Adrenal gland (tissue), 12 donors: ENCODE results near the gene KIFC3. TPM values are rescaled to one million over a fixed set of nuclear protein-coding genes. Genes with fewer than 3 reads are reported as not detected.

Experiments
- DNase-seq, 7 donors: peaks; one replicate each; pipeline ENCODE4 v3.0.0-alpha.2; 2019 to 2020
- H3K27ac ChIP-seq, 5 donors: fragments of 200-600 bp; sonication (generic) in 4 of 5; 1 replicate in 3 of 5; 2 replicates in 2 of 5; pipeline versions ENCODE4 v1.5.1 to v1.8.0; 2016 to 2020; ENCODE audit warnings: mild to moderate bottlenecking in 1 of 5
- H3K27me3 ChIP-seq: fragments of 200-600 bp; 2 replicates; pipeline ENCODE4 v1.8.0; 2021
- H3K36me3 ChIP-seq, 2 donors: fragments of 200-600 bp; replicated peaks in 1 of 2; 1 replicate in 1 of 2; 2 replicates in 1 of 2; pipeline versions ENCODE4 v1.5.1 to v1.8.0; 2018 to 2022
- H3K4me1 ChIP-seq, 2 donors: fragments of 200-600 bp; replicated peaks in 1 of 2; 1 replicate in 1 of 2; 2 replicates in 1 of 2; pipeline versions ENCODE4 v1.5.1 to v1.8.0; 2018 to 2021
- H3K4me3 ChIP-seq, 4 donors: fragments of 200-600 bp; sonication (generic) in 3 of 4; one replicate each; pipeline ENCODE4 v1.5.1; 2016 to 2018
- H3K9me3 ChIP-seq, 3 donors: fragments of 200-600 bp; sonication (generic) in 1 of 3; replicated peaks in 1 of 3; 1 replicate in 2 of 3; 2 replicates in 1 of 3; pipeline versions ENCODE4 v1.5.1 to v1.8.0; 2016 to 2021
- CTCF ChIP-seq, 6 experiments: fragments of 450-650 bp in 4 of 6; fragments of 200-600 bp in 2 of 6; sonication (generic) in 1 of 6; IDR thresholded peaks; 1 replicate in 5 of 6; 2 replicates in 1 of 6; pipeline versions ENCODE4 v1.5.1 to v1.8.0; 2016 to 2021; ENCODE audit warnings: antibody characterized with exemption in 6 of 6, mild to moderate bottlenecking in 2 of 6, moderate library complexity in 1 of 6
- POLR2A ChIP-seq, 2 donors: fragments of 450-650 bp; IDR thresholded peaks; one replicate each; pipeline ENCODE4 v1.6.1; 2017; ENCODE audit warnings: antibody characterized with exemption in 2 of 2, mild to moderate bottlenecking in 2 of 2, moderate library complexity in 1 of 2
- WGBS, 4 donors: extraction: QIAGEN DNeasy Blood & Tissue Kit in 2 of 4; methylation state at CpG; one replicate each; pipeline versions ENCODE4 v1.1.5 to v1.1.7; 2013 to 2017; 5-methylcytosine and 5-hydroxymethylcytosine counted together
- intact Hi-C, 2 donors: fragments of 100-400 bp; cut with DNase I; formaldehyde crosslinking; loops; one replicate each; pipeline versions ENCODE4 v1.14.1 to v1.15.0; 2022 to 2023
- polyA plus RNA-seq, 3 donors: library from polyadenylated mRNA; stranded (reverse); fragments of 200-250 nt in 2 of 3; fragments of 350-450 nt in 1 of 3; fragmentation: Illumina TruSeq in 1 of 3; extraction: RNeasy Lipid Tissue Mini Kit (QIAGEN cat#74804) in 1 of 3; gene quantifications; one replicate each; pipeline ENCODE4 v1.2.3, GENCODE V29; 2013 to 2014
- total RNA-seq, 9 donors: library from RNA; depleted of rRNA in 4 of 9; stranded (reverse); fragments of >200 nt in 4 of 9; fragments of 120-200 nt in 1 of 9; fragmentation: NEBNext Ultra II Directional in 1 of 9; extraction: Animal tissue kit (Norgen Biotek cat#: 25700) in 1 of 9; gene quantifications; one replicate each; pipeline versions ENCODE4 v1.1.0 to v1.2.4, GENCODE V29; 2013 to 2023
- donor health status: healthy with polysubstance abuse.
- donor health status: Bipolar disorder and iron deficiency.
- donor health status: DM: yes; HTN: yes; CAD: no.
- donor health status: DM: no; HTN: no; CAD: no.
- donor health status: DM: no; HTN: no; CAD: no.
- donor health status: DM: yes; HTN: yes; CAD: no.

Gene KIFC3
- total and polyA plus RNA-seq, 12 donors = 15.5 to 130 (median 60.0) TPM

GRCh38 chr16:57744642-57744903 lies 57.7 kb downstream of the KIFC3 start:
- Histone ChIP-seq H3K4me3 (no peak overlapping the region), H3K27me3 (no peaks in the 10 kb centered on the region), H3K36me3 (no peaks in the 10 kb centered on the region), H3K9me3 (no peaks in the 10 kb centered on the region), H3K4me1 (no peaks in the 10 kb centered on the region), H3K27ac (no peak overlapping the region)
- WGBS, 4 donors = 89 to 96% (median 90%) methylated on average over 6 to 7 of the region's 7 CpGs
- DNase-seq = no peak
- intact Hi-C loops = loop anchor here in 1 of 2 donors (5.0 kb wide), 1 partner anchor 253 kb away; no protein-coding TSS in a partner anchor
- no peak for TF ChIP-seq CTCF (IDR thresholded peaks at IDR 0.05)
- TF ChIP-seq POLR2A (IDR thresholded peaks at IDR 0.05) = no peak

- WGBS, 4 donors = 88 to 93% (median 91%) methylated on average over 6 to 23 of the region's 23 CpGs
- Histone ChIP-seq H3K4me1 (no peaks in the 10 kb centered on the region), H3K27ac (no peak overlapping the region), H3K36me3 (no peaks in the 10 kb centered on the region), H3K4me3 (no peak overlapping the region), H3K27me3 (no peaks in the 10 kb centered on the region), H3K9me3 (no peaks in the 10 kb centered on the region)
- TF ChIP-seq POLR2A (IDR thresholded peaks at IDR 0.05) = no peak
- TF ChIP-seq CTCF (IDR thresholded peaks at IDR 0.05) = no peak
- DNase-seq = no peak
- intact Hi-C loops = loop anchor here in 1 of 2 donors (5.0 kb wide), 1 partner anchor 253 kb away; no protein-coding TSS in a partner anchor
These were observed 58.2 kb downstream of the KIFC3 start for GRCh38 chr16:57743886-57744641.

- 81 to 89% (median 87%) methylated on average over 9 to 10 of the region's 10 CpGs for WGBS, 4 donors
- H3K36me3 ChIP-seq = no peaks in the 10 kb centered on the region
- intact Hi-C loops = loop anchor here in 1 of 2 donors (5.0 kb wide), 1 partner anchor 254 kb away; no protein-coding TSS in a partner anchor
These were observed 58.8 kb downstream of the KIFC3 start for GRCh38 chr16:57743458-57743857.

GRCh38 chr16:57742543-57742942 lies 59.7 kb downstream of the KIFC3 start:
- intact Hi-C loops = loop anchor here in 1 of 2 donors (5.0 kb wide), 1 partner anchor 255 kb away; no protein-coding TSS in a partner anchor
- no peaks in the 10 kb centered on the region for H3K9me3 ChIP-seq

More at GRCh38 chr16:57743458-57743857, 58.8 kb downstream of the KIFC3 start:
- Histone ChIP-seq H3K4me3 (no peak overlapping the region), H3K27me3 (no peaks in the 10 kb centered on the region), H3K9me3 (no peaks in the 10 kb centered on the region), H3K27ac (no peak overlapping the region), H3K4me1 (no peaks in the 10 kb centered on the region)
- TF ChIP-seq CTCF (IDR thresholded peaks at IDR 0.05) = no peak
- TF ChIP-seq POLR2A (IDR thresholded peaks at IDR 0.05) = no peak
- DNase-seq = no peak

More at GRCh38 chr16:57742543-57742942, 59.7 kb downstream of the KIFC3 start:
- no peak for TF ChIP-seq POLR2A (IDR thresholded peaks at IDR 0.05)
- TF ChIP-seq CTCF (IDR thresholded peaks at IDR 0.05) = no peak
- H3K36me3 ChIP-seq = no peaks in the 10 kb centered on the region
- no peak overlapping the region for H3K27ac ChIP-seq
- no peaks in the 10 kb centered on the region for H3K27me3 ChIP-seq
- DNase-seq = no peak
- WGBS, 4 donors = 82 to 93% (median 86%) methylated on average over 4 of the region's 4 CpGs
- no peak overlapping the region for H3K4me3 ChIP-seq
- no peaks in the 10 kb centered on the region for H3K4me1 ChIP-seq
